SK-MEL-5 (cell line): ENCODE results near the gene HERC2. TPM values are rescaled to one million over a fixed set of nuclear protein-coding genes. Genes with fewer than 3 reads are reported as not detected.
"Not testable (repeated sequence)": the region's sequence is repeated elsewhere in the genome, so short reads cannot be mapped to it uniquely, and the experiment has no call there.

Experiments
- DNase-seq: peaks from one replicate; pipeline ENCODE4 v3.0.0-alpha.2; 2016; ENCODE audit warnings: low read depth, low spot score
- in situ Hi-C: cut with HindIII; loops from 2 replicates; pipeline ENCODE4 v1.10.0; 2016; ENCODE audit warnings: low sequenced_read_pairs, high pct_unique_total_duplicates, low pct_unique_long_range_greater_than_20kb
- total RNA-seq: library from RNA; depleted of rRNA; stranded (reverse); fragments of >200 nt; shearing (Covaris generic); gene quantifications from 2 replicates; pipeline ENCODE4 v1.2.3, GENCODE V29; 2014

Gene HERC2
- total RNA-seq, 1 experiment from 2014 or later = 34.1 TPM

- no peak for DNase-seq
- in situ Hi-C loops = no loop called here
Measured at GRCh38 chr15:28127036-28127435, 194.9 kb downstream of the HERC2 start.

GRCh38 chr15:28125673-28126651, 196.0 kb downstream of the HERC2 start:
- peak; percentile 82 for DNase-seq
- in situ Hi-C loops = no loop called here

- in situ Hi-C loops = no loop called here
- no peak for DNase-seq
Measured at GRCh38 chr15:28124841-28125240, 197.1 kb downstream of the HERC2 start.

DNA sequence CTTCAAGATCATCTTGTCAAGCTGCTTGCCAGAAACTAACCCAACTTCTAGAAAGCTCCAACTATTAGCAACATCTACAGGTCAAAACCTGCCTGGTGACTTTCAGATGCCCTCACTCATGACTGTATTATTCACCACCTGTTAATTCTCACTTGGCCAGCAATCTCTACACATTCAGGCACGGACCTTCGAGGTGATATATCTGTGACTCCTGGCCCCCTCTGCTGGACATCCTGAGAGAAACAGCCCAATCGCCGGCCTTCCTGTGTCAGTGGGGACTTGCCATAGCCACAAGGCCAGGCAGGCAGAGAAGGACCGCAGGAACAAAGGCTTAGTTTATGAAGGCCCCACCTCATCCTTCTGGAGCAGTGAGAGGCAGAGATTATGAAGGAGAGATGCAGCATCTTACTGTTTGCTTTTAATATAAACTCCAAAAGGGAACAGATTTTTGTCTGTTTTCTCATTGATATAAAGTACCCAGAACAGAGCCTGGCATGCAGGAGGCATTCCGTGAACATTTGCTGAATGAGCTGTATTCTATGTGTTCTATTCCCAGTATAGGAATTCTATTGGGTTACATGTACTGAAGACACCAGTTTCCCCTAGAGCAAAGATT, 198.5 kb downstream of the HERC2 start:
- in situ Hi-C loops = no loop called here
- DNase-seq = peak; percentile 95

- DNase-seq = no peak
- in situ Hi-C loops = no loop called here
Measured at GRCh38 chr15:28122038-28122949, 199.7 kb downstream of the HERC2 start.

DNA sequence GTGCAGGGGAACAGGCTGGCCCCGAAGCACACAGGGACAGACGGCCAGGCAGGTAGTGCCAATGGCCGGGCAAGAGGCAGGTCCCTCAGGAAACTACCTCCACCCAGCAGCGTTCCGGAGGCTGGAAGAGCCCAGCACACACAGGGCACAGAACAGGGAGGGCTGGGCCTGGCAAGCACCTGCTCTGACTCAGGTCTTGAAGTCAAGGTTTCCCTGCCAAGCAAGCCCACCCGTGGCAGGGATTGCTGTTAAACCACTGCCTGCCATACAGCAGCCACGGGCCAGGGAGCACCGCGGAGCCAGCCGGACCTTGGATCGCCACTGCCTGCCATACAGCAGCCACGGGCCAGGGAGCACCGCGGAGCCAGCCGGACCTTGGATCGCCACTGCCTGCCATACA, 200.4 kb downstream of the HERC2 start:
- DNase-seq, in situ Hi-C loops: not testable (repeated sequence)

DNA sequence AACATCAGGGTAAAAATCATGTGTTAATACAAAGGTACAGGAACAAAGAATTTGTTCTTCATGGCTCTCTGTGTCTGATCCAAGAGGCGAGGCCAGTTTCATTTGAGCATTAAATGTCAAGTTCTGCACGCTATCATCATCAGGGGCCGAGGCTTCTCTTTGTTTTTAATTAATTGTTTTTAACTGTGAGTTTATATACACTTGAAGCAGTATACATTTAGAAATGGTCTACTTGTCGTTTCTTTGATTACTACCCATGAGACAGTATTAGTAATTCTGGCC, 201.7 kb downstream of the HERC2 start:
- in situ Hi-C loops = no loop called here
- DNase-seq = no peak

DNA sequence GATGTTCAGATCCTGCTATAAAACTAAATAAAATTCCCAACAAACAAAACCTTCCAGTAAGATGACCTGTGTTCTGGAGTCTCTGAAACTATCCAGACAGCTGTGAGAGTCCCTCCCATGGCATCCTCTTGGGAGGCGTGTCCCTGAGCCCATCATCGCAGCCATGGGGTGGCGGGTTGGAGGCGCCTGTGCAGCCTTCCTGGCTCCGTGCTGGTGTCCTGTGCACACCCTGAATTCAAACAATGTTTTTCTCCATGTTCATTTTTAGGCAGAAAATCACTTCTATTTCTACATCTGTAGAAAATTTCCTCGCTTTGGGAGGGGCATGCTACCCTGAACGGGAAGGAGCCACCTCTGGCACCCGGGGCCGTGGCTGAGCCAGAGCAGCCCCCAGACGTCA, 203.4 kb downstream of the HERC2 start:
- no peak for DNase-seq
- in situ Hi-C loops = no loop called here

GRCh38 chr15:28118083-28118482, 203.9 kb downstream of the HERC2 start:
- in situ Hi-C loops = no loop called here
- DNase-seq = no peak

DNA sequence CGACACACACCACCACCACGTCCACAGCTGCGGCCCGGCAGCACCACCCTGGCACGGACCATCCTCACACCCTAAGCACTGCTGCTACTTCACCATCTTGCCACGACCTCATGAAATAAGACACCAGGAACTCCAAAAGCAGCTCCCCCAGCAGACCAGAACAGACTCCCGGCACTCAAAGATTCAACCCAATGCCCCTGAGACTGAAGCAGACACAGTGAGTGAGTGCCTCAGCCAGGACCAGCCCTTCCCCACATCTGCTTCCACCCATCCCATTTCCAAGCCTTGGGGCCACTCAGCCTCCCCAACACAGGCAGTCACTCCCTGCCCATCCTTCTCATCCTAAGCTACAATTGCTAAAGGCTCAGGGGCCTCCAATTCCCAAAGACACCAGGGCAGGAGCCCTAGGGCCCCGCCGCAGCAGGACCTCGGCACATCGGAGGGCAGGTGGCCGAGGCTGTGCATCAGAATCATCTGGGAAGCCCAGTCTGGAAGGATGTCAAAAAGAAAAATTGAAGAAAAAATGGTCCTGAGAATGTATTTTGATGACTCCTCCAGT, 204.5 kb downstream of the HERC2 start:
- DNase-seq = no peak
- in situ Hi-C loops = no loop called here

DNA sequence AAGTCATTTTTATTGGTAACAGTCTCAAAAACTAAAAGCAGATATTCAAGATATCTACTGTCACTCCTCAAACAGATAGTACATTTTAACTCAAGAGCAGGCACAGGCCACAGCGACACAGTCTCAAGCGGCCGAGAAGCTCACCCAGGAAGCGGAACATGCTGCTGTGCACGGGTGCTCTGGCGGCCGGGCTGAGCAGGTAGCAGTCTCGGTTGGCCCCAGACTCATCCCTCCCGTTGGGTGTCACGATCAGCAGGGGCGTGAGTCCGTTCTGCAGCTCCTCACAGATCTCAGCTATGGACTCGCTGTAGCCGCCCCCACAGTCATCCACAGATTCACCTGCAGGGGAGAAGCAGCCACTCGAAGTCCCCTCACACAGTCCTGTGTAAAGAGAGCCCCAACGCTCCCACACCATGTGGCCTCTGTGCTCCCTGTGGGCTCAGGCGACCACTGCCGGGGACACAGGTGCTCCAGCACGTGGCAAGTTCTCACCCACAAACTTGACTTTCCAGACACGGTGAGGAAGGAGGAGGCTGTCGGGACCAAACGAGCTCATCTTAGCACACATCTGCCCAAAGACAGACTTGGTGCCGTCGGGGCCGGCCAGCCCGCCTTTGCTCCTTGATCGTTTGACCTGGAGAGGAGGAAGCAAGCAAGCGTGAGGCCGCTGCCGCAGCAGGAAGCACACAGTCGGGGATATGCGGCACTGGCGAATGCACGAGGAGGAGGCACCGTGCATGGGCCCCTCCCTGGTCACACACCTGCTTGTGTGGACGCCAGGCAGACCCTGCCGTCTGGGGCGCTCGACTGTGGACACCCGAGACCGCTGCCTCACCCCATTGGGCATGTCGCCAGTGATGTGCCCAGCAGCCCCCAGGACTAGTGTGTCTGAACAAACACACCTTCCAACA, 205.2 kb downstream of the HERC2 start:
- DNase-seq = no peak

GRCh38 chr15:28115871-28116270, 206.1 kb downstream of the HERC2 start:
- in situ Hi-C loops = no loop called here
- DNase-seq = no peak

More for the DNA sequence above, 205.2 kb downstream of the HERC2 start:
- in situ Hi-C loops = no loop called here

GRCh38 chr15:28114721-28115622, 207.0 kb downstream of the HERC2 start:
- DNase-seq = no peak
- in situ Hi-C loops = no loop called here

GRCh38 chr15:28114114-28114455, 207.9 kb downstream of the HERC2 start:
- in situ Hi-C loops = no loop called here
- no peak for DNase-seq

- in situ Hi-C loops = no loop called here
- DNase-seq = no peak
Measured at GRCh38 chr15:28113394-28114113, 208.4 kb downstream of the HERC2 start.

- in situ Hi-C loops = no loop called here
- DNase-seq = no peak
Measured at GRCh38 chr15:28112962-28113361, 209.0 kb downstream of the HERC2 start.
